Esophagus muscularis mucosa (tissue), 4 donors: ENCODE data around the gene HAUS8. TPM values are rescaled to one million over a fixed set of nuclear protein-coding genes. Genes with fewer than 3 reads are reported as not detected.

Experiments
- DNase-seq: peaks from one replicate; pipeline ENCODE4 v3.0.0-alpha.2; 2017; ENCODE audit errors: extremely low spot score
- H3K27ac ChIP-seq, 4 donors: fragments of 200-600 bp; sonication (generic); replicated peaks in 1 of 4; 1 replicate in 3 of 4; 2 replicates in 1 of 4; pipeline ENCODE4 v1.5.1; 2016 to 2019; ENCODE audit warnings: mild to moderate bottlenecking in 1 of 4
- H3K27me3 ChIP-seq, 4 donors: fragments of 200-600 bp; sonication (generic); one replicate each; pipeline versions ENCODE4 v1.5.1 to v1.6.0; 2016 to 2019
- H3K36me3 ChIP-seq, 4 donors: fragments of 200-600 bp; sonication (generic); one replicate each; pipeline ENCODE4 v1.5.1; 2016 to 2019
- H3K4me1 ChIP-seq, 4 donors: fragments of 200-600 bp; sonication (generic); one replicate each; pipeline ENCODE4 v1.5.1; 2016 to 2019
- H3K4me3 ChIP-seq, 4 donors: fragments of 200-600 bp; sonication (generic); 1 replicate in 2 of 4; 2 replicates in 2 of 4; pipeline ENCODE4 v1.5.1; 2016 to 2019; ENCODE audit warnings: mild to moderate bottlenecking in 4 of 4, moderate library complexity in 1 of 4
- H3K9me3 ChIP-seq, 4 donors: fragments of 200-600 bp; sonication (generic); 1 replicate in 3 of 4; 2 replicates in 1 of 4; pipeline ENCODE4 v1.5.1; 2016 to 2019
- CTCF ChIP-seq, 3 experiments: fragments of 200-600 bp in 2 of 3; fragments of 450-650 bp in 1 of 3; sonication (generic) in 2 of 3; IDR thresholded peaks; one replicate each; pipeline ENCODE4 v1.5.1; 2017 to 2019; ENCODE audit warnings: antibody characterized with exemption in 3 of 3, mild to moderate bottlenecking in 2 of 3, moderate library complexity in 1 of 3
- EP300 ChIP-seq: sonication (generic); formaldehyde crosslinking; IDR thresholded peaks from one replicate; pipeline ENCODE4 v1.6.1; 2017; ENCODE audit warnings: antibody characterized with exemption
- POLR2A ChIP-seq: fragments of 450-650 bp; IDR thresholded peaks from one replicate; pipeline ENCODE4 v1.6.1; 2017; ENCODE audit warnings: antibody characterized with exemption, moderate library complexity, mild to moderate bottlenecking, low read depth
- POLR2AphosphoS5 ChIP-seq, 2 donors: sonication (generic); formaldehyde crosslinking; IDR thresholded peaks; one replicate each; pipeline ENCODE4 v1.6.1; 2017; ENCODE audit warnings: antibody characterized with exemption in 2 of 2
- WGBS: methylation state at CpG from one replicate; pipeline ENCODE4 v1.1.5; 2018; 5-methylcytosine and 5-hydroxymethylcytosine counted together
- intact Hi-C: fragments of 100-400 bp; cut with DNase I; formaldehyde crosslinking; loops from one replicate; pipeline ENCODE4 v1.15.1; 2023
- total RNA-seq, 4 donors: library from RNA; depleted of rRNA; stranded (reverse); fragments of >200 nt; gene quantifications; one replicate each; pipeline versions ENCODE4 v1.1.0 to v1.2.1, GENCODE V29; 2016

The HAUS8 gene
- total RNA-seq, 4 donors from 2014 or later = 3.3 to 6.6 (median 4.6) TPM

GRCh38 chr19:17037184-17037583 is 38.1 kb downstream of the HAUS8 start:
- H3K4me1 ChIP-seq = peaks cover 0 to 3% (median 1%) of the 10 kb centered on the region in 4 donors
- no peak overlapping the region for H3K27ac ChIP-seq
- WGBS = 91% methylated on average over 6 of the region's 6 CpGs
- peaks cover 0 to 61% (median 0%) of the 10 kb centered on the region in 4 donors for H3K27me3 ChIP-seq
- H3K36me3 ChIP-seq = no peaks in the 10 kb centered on the region
- H3K4me3 ChIP-seq = no peak overlapping the region
- H3K9me3 ChIP-seq = no peaks in the 10 kb centered on the region
- DNase-seq = no peak
- intact Hi-C loops = no loop called here
- TF ChIP-seq EP300 = no peak
- TF ChIP-seq POLR2AphosphoS5 (IDR thresholded peaks at IDR 0.05) = no peak
- no peak for TF ChIP-seq POLR2A
- TF ChIP-seq CTCF (IDR thresholded peaks at IDR 0.05) = no peak

- peaks cover 0 to 55% (median 0%) of the 10 kb centered on the region in 4 donors for H3K27me3 ChIP-seq
- H3K9me3 ChIP-seq = no peaks in the 10 kb centered on the region
- H3K4me1 ChIP-seq = no peaks in the 10 kb centered on the region
- TF ChIP-seq POLR2A (no peak), CTCF (IDR thresholded peaks at IDR 0.05) (no peak), POLR2AphosphoS5 (IDR thresholded peaks at IDR 0.05) (no peak), EP300 (no peak)
- no peak for DNase-seq
- intact Hi-C loops = no loop called here
- H3K4me3 ChIP-seq = no peak overlapping the region
- WGBS = 87% methylated on average over 3 of the region's 4 CpGs
- no peak overlapping the region for H3K27ac ChIP-seq
- H3K36me3 ChIP-seq = no peaks in the 10 kb centered on the region
Measured at GRCh38 chr19:17036640-17037039, 38.6 kb downstream of the HAUS8 start.

- Histone ChIP-seq H3K9me3 (no peaks in the 10 kb centered on the region), H3K27me3 (peaks cover 0 to 58% (median 0%) of the 10 kb centered on the region in 4 donors), H3K4me1 (no peaks in the 10 kb centered on the region), H3K4me3 (no peak overlapping the region), H3K36me3 (no peaks in the 10 kb centered on the region), H3K27ac (no peak overlapping the region)
- DNase-seq = no peak
- intact Hi-C loops = no loop called here
- WGBS = 75% methylated on average over 8 of the region's 15 CpGs
- TF ChIP-seq CTCF (IDR thresholded peaks at IDR 0.05) = no peak
- TF ChIP-seq EP300 = no peak
- TF ChIP-seq POLR2AphosphoS5 (IDR thresholded peaks at IDR 0.05) = no peak
- no peak for TF ChIP-seq POLR2A
Measured at GRCh38 chr19:17035842-17036424, 39.3 kb downstream of the HAUS8 start.

- intact Hi-C loops = no loop called here
- TF ChIP-seq POLR2AphosphoS5 (IDR thresholded peaks at IDR 0.05) = no peak
- TF ChIP-seq EP300 = no peak
- no peak for TF ChIP-seq CTCF (IDR thresholded peaks at IDR 0.05)
- no peak for TF ChIP-seq POLR2A
- WGBS = 79% methylated on average over 6 of the region's 6 CpGs
- DNase-seq = no peak
- no peak overlapping the region for H3K4me3 ChIP-seq
- peaks cover 0 to 68% (median 14%) of the 10 kb centered on the region in 4 donors for H3K27me3 ChIP-seq
- no peaks in the 10 kb centered on the region for H3K9me3 ChIP-seq
- H3K36me3 ChIP-seq = no peaks in the 10 kb centered on the region
- peaks cover 0 to 7% (median 3%) of the 10 kb centered on the region in 4 donors for H3K4me1 ChIP-seq
- no peak overlapping the region for H3K27ac ChIP-seq
Measured at GRCh38 chr19:17031741-17032140, 43.5 kb downstream of the HAUS8 start.

- no peak for DNase-seq
- no peak overlapping the region for H3K27ac ChIP-seq
- H3K4me1 ChIP-seq = peaks cover 0 to 18% (median 9%) of the 10 kb centered on the region in 4 donors
- no peaks in the 10 kb centered on the region for H3K36me3 ChIP-seq
- 53% methylated on average over 7 of the region's 7 CpGs for WGBS
- H3K27me3 ChIP-seq = peaks cover 0 to 80% (median 28%) of the 10 kb centered on the region in 4 donors
- no peak for TF ChIP-seq EP300
- no peak for TF ChIP-seq POLR2A
- TF ChIP-seq POLR2AphosphoS5 (IDR thresholded peaks at IDR 0.05) = no peak
- TF ChIP-seq CTCF (IDR thresholded peaks at IDR 0.05) = no peak
- H3K9me3 ChIP-seq = peaks cover 0 to 24% (median 21%) of the 10 kb centered on the region in 4 donors
- H3K4me3 ChIP-seq = no peak overlapping the region
- intact Hi-C loops = no loop called here
Measured at GRCh38 chr19:17027535-17027975, 47.7 kb downstream of the HAUS8 start.
